Stimulated activated naive CD8-positive, alpha-beta T cell treated with anti-CD3 and anti-CD28 coated beads, Interleukin-15, Interleukin-2, amounts not matched to agents 100 ng/mL and 50 ng/mL, for 24 hours (primary cell): Measurements from ENCODE around the gene ZCCHC17.
"Not testable (repeated sequence)": the region's sequence is repeated elsewhere in the genome, so short reads cannot be mapped to it uniquely, and the experiment has no call there.

ENCODE experiments used
- H3K27ac Mint-ChIP-seq: one replicate; pipeline ENCODE4 v1.8.0; 2021; ENCODE audit warnings: mild to moderate bottlenecking, mixed read lengths
- H3K27me3 Mint-ChIP-seq: one replicate; pipeline ENCODE4 v1.8.0; 2021; ENCODE audit warnings: mixed read lengths
- H3K36me3 Mint-ChIP-seq: one replicate; pipeline ENCODE4 v1.8.0; 2021; ENCODE audit warnings: low read depth, mixed read lengths
- H3K4me1 Mint-ChIP-seq: one replicate; pipeline ENCODE4 v1.8.0; 2021; ENCODE audit warnings: low read depth, mixed read lengths
- H3K4me3 Mint-ChIP-seq: one replicate; pipeline ENCODE4 v1.8.0; 2021; ENCODE audit warnings: mild to moderate bottlenecking, mixed read lengths
- H3K9me3 Mint-ChIP-seq: one replicate; pipeline ENCODE4 v1.8.0; 2021; ENCODE audit warnings: mixed read lengths

Gene ZCCHC17

GRCh38 chr1:31386576-31387243 is 89.9 kb downstream of the ZCCHC17 start:
- not testable (repeated sequence) for H3K4me3 Mint-ChIP-seq, H3K36me3 Mint-ChIP-seq, H3K27ac Mint-ChIP-seq, H3K4me1 Mint-ChIP-seq, H3K9me3 Mint-ChIP-seq
- H3K27me3 Mint-ChIP-seq = peaks cover 12% of the 10 kb centered on the region

GRCh38 chr1:31387612-31388011 is 90.8 kb downstream of the ZCCHC17 start:
- no peaks in the 10 kb centered on the region for H3K4me1 Mint-ChIP-seq
- no peak overlapping the region for H3K4me3 Mint-ChIP-seq
- H3K27me3 Mint-ChIP-seq = peaks cover 6% of the 10 kb centered on the region
- no peaks in the 10 kb centered on the region for H3K9me3 Mint-ChIP-seq
- H3K27ac Mint-ChIP-seq = no peak overlapping the region
- H3K36me3 Mint-ChIP-seq = no peaks in the 10 kb centered on the region

GRCh38 chr1:31389616-31390015 is 92.8 kb downstream of the ZCCHC17 start:
- Mint-ChIP-seq H3K27ac (no peak overlapping the region), H3K36me3 (no peaks in the 10 kb centered on the region), H3K9me3 (no peaks in the 10 kb centered on the region), H3K4me3 (no peak overlapping the region), H3K27me3 (peaks cover 4% of the 10 kb centered on the region), H3K4me1 (peaks cover 5% of the 10 kb centered on the region)

DNA sequence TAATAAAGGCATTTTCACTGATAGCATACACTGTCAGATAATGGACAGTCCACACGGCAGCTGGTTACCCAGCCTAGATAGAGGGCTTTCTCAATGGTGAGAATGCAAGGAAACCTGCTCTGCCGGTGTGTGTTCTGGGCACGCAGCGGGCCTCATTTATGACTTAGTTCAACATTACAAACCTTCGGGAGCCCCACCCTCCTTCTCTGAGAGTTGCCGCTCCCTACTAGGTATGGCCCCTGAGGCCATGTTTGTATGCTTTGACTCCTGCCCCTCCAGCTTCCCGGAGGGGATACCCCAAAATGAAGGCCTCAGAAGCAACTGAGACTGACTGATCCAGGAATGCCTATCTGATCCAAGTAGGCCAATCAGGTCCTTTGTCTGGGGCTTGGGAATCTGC is 93.2 kb downstream of the ZCCHC17 start:
- Mint-ChIP-seq H3K27ac (no peak overlapping the region), H3K4me1 (peaks cover 8% of the 10 kb centered on the region), H3K36me3 (no peaks in the 10 kb centered on the region), H3K27me3 (peaks cover 4% of the 10 kb centered on the region), H3K9me3 (no peaks in the 10 kb centered on the region), H3K4me3 (no peak overlapping the region)

GRCh38 chr1:31393463-31393862 is 96.6 kb downstream of the ZCCHC17 start:
- H3K36me3 Mint-ChIP-seq = no peaks in the 10 kb centered on the region
- no peak overlapping the region for H3K27ac Mint-ChIP-seq
- no peaks in the 10 kb centered on the region for H3K27me3 Mint-ChIP-seq
- H3K4me1 Mint-ChIP-seq = peaks cover 8% of the 10 kb centered on the region
- H3K9me3 Mint-ChIP-seq = no peaks in the 10 kb centered on the region
- no peak overlapping the region for H3K4me3 Mint-ChIP-seq

DNA sequence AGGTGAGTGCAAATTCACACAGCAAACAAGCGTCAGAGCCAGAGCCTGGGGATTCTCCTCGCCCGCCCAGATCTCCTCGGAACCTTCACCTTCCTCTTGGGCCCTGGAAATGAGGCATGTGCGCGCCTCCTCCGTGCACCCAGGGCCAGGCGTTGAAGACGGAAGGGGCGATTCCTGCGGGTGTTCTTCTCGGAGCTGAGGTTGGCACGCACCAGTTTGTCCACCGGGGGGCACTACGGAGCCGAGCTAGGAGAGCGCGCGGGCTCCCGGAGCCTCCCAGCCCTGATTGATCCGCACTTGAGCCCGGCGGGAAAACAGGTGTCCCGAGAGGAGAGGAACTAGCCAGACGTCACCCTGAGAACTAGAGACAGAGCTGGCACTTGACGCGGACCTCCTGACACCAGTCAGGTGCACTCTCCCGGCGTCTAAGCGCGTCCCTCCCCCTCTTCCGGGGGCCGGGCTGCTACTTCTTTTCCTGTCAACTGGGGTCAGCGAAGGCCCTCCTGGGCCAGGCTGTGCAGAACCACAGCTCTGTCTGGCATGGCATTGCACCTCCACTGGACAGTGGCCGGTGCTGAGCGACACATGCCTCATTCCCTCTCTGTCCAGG is 97.9 kb downstream of the ZCCHC17 start:
- Mint-ChIP-seq H3K4me1 (peaks cover 8% of the 10 kb centered on the region), H3K27me3 (no peaks in the 10 kb centered on the region), H3K4me3 (peak overlapping the region; percentile 77), H3K27ac (no peak overlapping the region), H3K9me3 (no peaks in the 10 kb centered on the region), H3K36me3 (no peaks in the 10 kb centered on the region)

DNA sequence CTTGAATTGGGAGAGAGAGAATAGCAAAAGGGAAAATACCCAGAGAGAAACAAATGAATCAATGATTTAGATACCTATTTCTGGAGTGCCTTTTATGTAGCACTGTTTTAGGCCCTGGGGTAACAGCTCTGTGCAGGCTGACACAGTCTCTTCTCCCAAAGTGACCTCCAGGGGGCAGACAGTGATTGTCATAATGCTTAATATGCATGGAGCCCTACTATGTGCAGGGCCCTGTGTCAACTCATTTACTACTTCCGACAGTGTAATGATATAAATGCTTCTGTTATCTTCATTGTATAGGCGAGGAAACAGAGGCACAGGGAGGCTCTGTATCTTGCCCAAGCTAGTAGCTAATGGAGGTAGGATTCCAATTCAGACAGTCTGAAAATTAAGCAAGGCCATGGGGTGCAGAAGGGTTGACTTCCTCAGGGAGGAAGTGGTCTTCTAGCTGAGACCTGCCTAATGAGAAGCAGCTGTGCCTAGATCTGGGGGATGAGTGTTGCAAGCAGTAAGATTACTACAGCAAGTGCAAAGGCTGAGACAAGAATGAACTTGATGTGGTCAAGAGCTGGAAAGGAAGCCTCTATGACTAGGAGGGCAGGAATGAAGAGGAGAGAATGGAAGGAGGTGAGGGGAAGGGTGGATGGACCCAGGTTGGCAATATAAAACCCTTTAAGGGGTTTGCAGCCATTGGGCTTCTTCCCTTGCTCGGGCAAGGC is 100.0 kb downstream of the ZCCHC17 start:
- H3K27me3 Mint-ChIP-seq = no peaks in the 10 kb centered on the region
- H3K27ac Mint-ChIP-seq = no peak overlapping the region
- H3K4me1 Mint-ChIP-seq = peaks cover 8% of the 10 kb centered on the region
- no peak overlapping the region for H3K4me3 Mint-ChIP-seq
- no peaks in the 10 kb centered on the region for H3K9me3 Mint-ChIP-seq
- no peaks in the 10 kb centered on the region for H3K36me3 Mint-ChIP-seq

- Mint-ChIP-seq H3K27ac (no peak overlapping the region), H3K4me3 (no peak overlapping the region), H3K36me3 (no peaks in the 10 kb centered on the region), H3K4me1 (peaks cover 8% of the 10 kb centered on the region), H3K9me3 (no peaks in the 10 kb centered on the region), H3K27me3 (no peaks in the 10 kb centered on the region)
These were observed 100.7 kb downstream of the ZCCHC17 start for GRCh38 chr1:31397360-31398095.

GRCh38 chr1:31398246-31398645 is 101.4 kb downstream of the ZCCHC17 start:
- no peaks in the 10 kb centered on the region for H3K27me3 Mint-ChIP-seq
- H3K36me3 Mint-ChIP-seq = no peaks in the 10 kb centered on the region
- no peak overlapping the region for H3K27ac Mint-ChIP-seq
- no peaks in the 10 kb centered on the region for H3K9me3 Mint-ChIP-seq
- H3K4me3 Mint-ChIP-seq = no peak overlapping the region
- peaks cover 8% of the 10 kb centered on the region for H3K4me1 Mint-ChIP-seq

- peaks cover under 1% of the 10 kb centered on the region for H3K4me1 Mint-ChIP-seq
- no peaks in the 10 kb centered on the region for H3K27me3 Mint-ChIP-seq
- no peaks in the 10 kb centered on the region for H3K36me3 Mint-ChIP-seq
- no peaks in the 10 kb centered on the region for H3K9me3 Mint-ChIP-seq
- no peak overlapping the region for H3K27ac Mint-ChIP-seq
- no peak overlapping the region for H3K4me3 Mint-ChIP-seq
These were observed 103.1 kb downstream of the ZCCHC17 start for GRCh38 chr1:31399976-31400375.

- no peak overlapping the region for H3K4me3 Mint-ChIP-seq
- no peaks in the 10 kb centered on the region for H3K27me3 Mint-ChIP-seq
- H3K36me3 Mint-ChIP-seq = no peaks in the 10 kb centered on the region
- H3K4me1 Mint-ChIP-seq = no peaks in the 10 kb centered on the region
- no peak overlapping the region for H3K27ac Mint-ChIP-seq
- H3K9me3 Mint-ChIP-seq = no peaks in the 10 kb centered on the region
These were observed 103.6 kb downstream of the ZCCHC17 start for GRCh38 chr1:31400393-31400792.

DNA sequence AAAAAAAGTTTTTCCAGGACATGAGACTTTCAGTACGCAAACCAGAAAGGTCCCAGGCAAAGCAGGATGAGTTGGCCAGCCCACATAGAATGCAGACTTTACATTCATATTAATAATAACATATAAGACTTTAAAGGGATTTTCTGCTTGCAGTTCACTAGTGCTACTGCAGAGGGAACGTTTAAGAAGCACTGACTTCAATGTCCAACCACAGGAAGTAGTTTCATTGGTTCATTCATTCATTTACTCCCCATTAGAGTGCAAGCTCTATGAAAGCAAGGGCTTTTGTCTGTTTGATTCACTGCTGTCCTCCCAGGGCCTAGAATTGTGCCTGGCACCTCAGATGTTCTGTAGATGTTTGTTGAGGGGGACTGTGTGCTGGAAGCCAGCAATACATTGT is 104.4 kb downstream of the ZCCHC17 start:
- Mint-ChIP-seq H3K4me3 (no peak overlapping the region), H3K9me3 (no peaks in the 10 kb centered on the region), H3K27ac (no peak overlapping the region), H3K27me3 (no peaks in the 10 kb centered on the region), H3K36me3 (no peaks in the 10 kb centered on the region), H3K4me1 (no peaks in the 10 kb centered on the region)

DNA sequence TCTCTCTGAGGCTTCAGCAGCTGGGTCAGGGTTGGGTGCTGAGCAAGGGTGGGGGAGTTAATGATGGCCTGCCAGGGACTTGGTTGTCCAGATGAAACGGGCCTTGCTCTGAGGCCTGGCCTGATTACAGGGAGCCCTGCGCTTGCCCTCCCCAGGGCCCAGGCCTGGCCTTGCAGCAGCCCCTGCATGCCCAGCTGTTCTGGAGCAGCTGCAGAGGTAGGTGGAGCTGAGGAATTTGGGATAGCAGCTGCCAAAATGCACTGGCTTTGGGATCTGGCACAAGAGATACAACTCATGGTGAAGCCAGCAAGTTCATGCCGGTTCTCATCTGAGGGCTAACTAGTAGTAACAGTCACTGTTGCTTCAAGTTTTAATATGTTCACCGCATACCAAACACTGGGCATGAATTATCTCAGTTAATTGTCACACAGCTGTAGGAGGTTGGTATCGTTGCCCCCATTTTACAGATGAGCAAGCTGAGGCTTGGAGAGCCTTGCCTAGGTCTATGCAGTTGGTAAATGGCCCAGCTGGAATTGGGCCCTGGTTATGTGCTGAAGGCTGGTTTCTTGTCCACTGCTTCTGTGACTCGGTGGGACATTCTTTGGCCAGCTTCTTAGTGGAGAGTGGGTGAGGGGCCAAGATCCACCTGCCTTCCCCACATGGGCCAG is 108.9 kb downstream of the ZCCHC17 start:
- no peaks in the 10 kb centered on the region for H3K36me3 Mint-ChIP-seq
- H3K9me3 Mint-ChIP-seq = no peaks in the 10 kb centered on the region
- H3K4me1 Mint-ChIP-seq = no peaks in the 10 kb centered on the region
- H3K27ac Mint-ChIP-seq = no peak overlapping the region
- no peak overlapping the region for H3K4me3 Mint-ChIP-seq
- peaks cover 12% of the 10 kb centered on the region for H3K27me3 Mint-ChIP-seq

GRCh38 chr1:31407029-31407626 is 110.3 kb downstream of the ZCCHC17 start:
- H3K27me3 Mint-ChIP-seq = peaks cover 24% of the 10 kb centered on the region
- no peaks in the 10 kb centered on the region for H3K9me3 Mint-ChIP-seq
- peaks cover under 1% of the 10 kb centered on the region for H3K4me1 Mint-ChIP-seq
- no peak overlapping the region for H3K4me3 Mint-ChIP-seq
- H3K36me3 Mint-ChIP-seq = no peaks in the 10 kb centered on the region
- peak overlapping the region; percentile 76 for H3K27ac Mint-ChIP-seq
